CD4-positive, alpha-beta T cell treated with Interleukin-2 at 100 ng/mL for 4 hours (primary cell): ENCODE results near the gene MYO1E.
"Not testable (repeated sequence)": the region's sequence is repeated elsewhere in the genome, so short reads cannot be mapped to it uniquely, and the experiment has no call there.

Experiments
- DNase-seq: peaks from one replicate; pipeline ENCODE4 v3.0.0-alpha.2; 2020; ENCODE audit warnings: low spot score

The MYO1E gene

GRCh38 chr15:59372352-59373211 lies at the start of gene MYO1E:
TSS of gene MYO1E (minus strand) at chr15:59372871. CDS start at chr15:59372500, 371 bp downstream.
- peak; percentile 13 for DNase-seq

GRCh38 chr15:59420986-59421618 lies 48.4 kb upstream of the MYO1E start:
- no peak for DNase-seq

- no peak for DNase-seq
Observed at GRCh38 chr15:59420108-59420507, 47.4 kb upstream of the MYO1E start.

- DNase-seq = no peak
Observed at GRCh38 chr15:59419170-59419569, 46.5 kb upstream of the MYO1E start.

GRCh38 chr15:59416816-59417215 lies 44.1 kb upstream of the MYO1E start:
- DNase-seq = no peak

- no peak for DNase-seq
Observed at GRCh38 chr15:59413577-59413976, 40.9 kb upstream of the MYO1E start.

GRCh38 chr15:59410391-59410896 lies 37.8 kb upstream of the MYO1E start:
- DNase-seq = no peak

- no peak for DNase-seq
Observed at GRCh38 chr15:59407946-59408345, 35.3 kb upstream of the MYO1E start.

GRCh38 chr15:59406446-59406845 lies 33.8 kb upstream of the MYO1E start:
- no peak for DNase-seq

GRCh38 chr15:59405079-59405478 lies 32.4 kb upstream of the MYO1E start:
- no peak for DNase-seq

- no peak for DNase-seq
Observed at GRCh38 chr15:59401824-59402569, 29.3 kb upstream of the MYO1E start.

GRCh38 chr15:59401051-59401823 lies 28.6 kb upstream of the MYO1E start:
- DNase-seq = not testable (repeated sequence)

GRCh38 chr15:59400103-59400813 lies 27.6 kb upstream of the MYO1E start:
- no peak for DNase-seq

- DNase-seq = no peak
Observed at GRCh38 chr15:59399465-59400102, 26.9 kb upstream of the MYO1E start.

GRCh38 chr15:59398220-59398619 lies 25.5 kb upstream of the MYO1E start:
- DNase-seq = no peak

- no peak for DNase-seq
Observed at GRCh38 chr15:59396679-59397078, 24.0 kb upstream of the MYO1E start.

- no peak for DNase-seq
Observed at GRCh38 chr15:59396211-59396610, 23.5 kb upstream of the MYO1E start.

GRCh38 chr15:59394166-59394661 lies 21.5 kb upstream of the MYO1E start:
- no peak for DNase-seq

GRCh38 chr15:59392299-59392698 lies 19.6 kb upstream of the MYO1E start:
- no peak for DNase-seq

GRCh38 chr15:59388670-59389069 lies 16.0 kb upstream of the MYO1E start:
- no peak for DNase-seq
